ENCODE results near the gene TK2. TPM values are rescaled to one million over a fixed set of nuclear protein-coding genes. Genes with fewer than 3 reads are reported as not detected.

Gene TK2
- polyA plus RNA-seq, 2 donors, result 5.9 to 8.3 TPM

DNA sequence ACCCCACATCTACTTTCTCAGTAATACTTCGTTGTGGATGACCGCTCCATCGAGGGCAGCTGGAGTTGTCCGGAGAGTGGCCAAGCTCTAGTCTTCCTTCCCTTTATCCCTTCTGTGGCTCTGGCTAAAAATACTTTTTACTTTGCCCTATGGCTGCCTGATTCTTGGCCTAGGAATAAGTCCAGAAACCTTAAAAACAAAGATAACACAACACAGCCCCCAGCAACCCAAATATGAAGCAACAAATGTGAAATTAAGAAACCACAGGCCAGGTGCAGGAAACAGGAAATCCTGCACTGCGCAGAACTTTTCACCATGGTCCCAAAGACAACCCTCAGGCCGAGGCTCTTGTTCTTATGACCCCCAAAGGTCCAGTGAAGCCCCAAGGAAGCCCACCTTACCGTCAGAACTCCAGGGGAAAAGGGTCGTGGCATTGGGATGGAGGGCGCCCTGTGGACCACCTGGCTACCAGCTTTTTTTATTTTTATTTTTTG lies 26.0 kb downstream of the TK2 start:
- H3K9me3 ChIP-seq (ENCODE audit: control insufficient read depth in 2 of 2, insufficient read depth in 1 of 2, low read depth in 1 of 2, low read length in 1 of 2), result no peaks in the 10 kb centered on the region
- no peak overlapping the region for H3K4me3 ChIP-seq (ENCODE audit: low read depth in 1 of 2, low read length in 2 of 2)
- H3K27ac ChIP-seq (ENCODE audit: low read depth in 2 of 2, low read length in 1 of 2), result peak overlapping the region; percentile 27 to 37
- H3K36me3 ChIP-seq (ENCODE audit: control insufficient read depth in 2 of 2, insufficient read depth in 2 of 2, low read length in 1 of 2), result peaks cover 12% of the 10 kb centered on the region in 2 donors
- peaks cover 2 to 22% of the 10 kb centered on the region in 2 donors for H3K4me1 ChIP-seq (ENCODE audit: control insufficient read depth in 2 of 2, insufficient read depth in 2 of 2, low read length in 1 of 2)
- H3K27me3 ChIP-seq (ENCODE audit: control insufficient read depth in 1 of 2, insufficient read depth in 2 of 2, low read length in 2 of 2), result no peaks in the 10 kb centered on the region
- 77% methylated on average over 9 of the region's 9 CpGs for WGBS, 2 donors

DNA sequence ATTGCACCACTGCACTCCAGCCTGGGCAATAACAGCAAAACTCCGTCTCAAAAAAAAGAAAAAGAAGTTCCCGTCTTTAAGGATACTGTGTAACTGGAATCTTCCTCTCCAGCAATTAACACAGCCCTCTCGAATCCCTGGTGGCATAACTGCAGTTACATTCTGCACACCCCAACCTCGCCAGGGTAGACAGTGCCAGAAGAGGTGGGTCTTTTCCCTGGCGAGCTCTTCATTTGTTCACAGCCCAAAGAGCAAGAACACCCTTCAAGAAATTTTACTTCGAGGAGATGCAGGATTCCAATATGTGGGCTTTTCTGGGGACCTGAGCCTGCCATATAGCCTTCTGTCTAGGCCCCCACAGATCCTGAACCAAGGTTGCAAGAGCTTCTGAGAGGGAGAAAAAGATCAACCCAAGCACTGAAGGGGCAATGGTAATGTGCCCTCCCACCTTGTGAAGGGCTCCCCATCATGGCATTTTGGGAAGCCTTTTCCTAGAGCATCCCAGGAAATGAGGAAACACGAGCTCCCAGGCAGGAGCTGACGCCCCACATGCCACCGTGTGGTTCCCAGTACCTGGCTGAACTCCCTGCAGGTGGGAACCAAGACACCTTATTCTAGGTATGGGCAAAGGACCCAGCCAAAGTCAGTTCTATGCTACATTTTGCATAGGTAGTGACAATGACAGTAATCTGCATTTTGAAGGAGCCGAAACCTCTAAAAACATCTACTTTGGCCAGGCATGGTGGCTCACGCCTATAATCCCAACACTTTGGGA lies 26.9 kb downstream of the TK2 start:
- no peaks in the 10 kb centered on the region for H3K27me3 ChIP-seq (ENCODE audit: control insufficient read depth in 1 of 2, insufficient read depth in 2 of 2, low read length in 2 of 2)
- WGBS, 2 donors, result 84 to 85% methylated on average over 11 of the region's 11 CpGs
- no peak overlapping the region for H3K4me3 ChIP-seq (ENCODE audit: low read depth in 1 of 2, low read length in 2 of 2)
- H3K9me3 ChIP-seq (ENCODE audit: control insufficient read depth in 2 of 2, insufficient read depth in 1 of 2, low read depth in 1 of 2, low read length in 1 of 2), result no peaks in the 10 kb centered on the region
- peaks cover 2 to 23% of the 10 kb centered on the region in 2 donors for H3K4me1 ChIP-seq (ENCODE audit: control insufficient read depth in 2 of 2, insufficient read depth in 2 of 2, low read length in 1 of 2)
- H3K27ac ChIP-seq (ENCODE audit: low read depth in 2 of 2, low read length in 1 of 2), result peak overlapping the region; percentile 27 to 82
- H3K36me3 ChIP-seq (ENCODE audit: control insufficient read depth in 2 of 2, insufficient read depth in 2 of 2, low read length in 1 of 2), result peaks cover 5 to 12% of the 10 kb centered on the region in 2 donors

DNA sequence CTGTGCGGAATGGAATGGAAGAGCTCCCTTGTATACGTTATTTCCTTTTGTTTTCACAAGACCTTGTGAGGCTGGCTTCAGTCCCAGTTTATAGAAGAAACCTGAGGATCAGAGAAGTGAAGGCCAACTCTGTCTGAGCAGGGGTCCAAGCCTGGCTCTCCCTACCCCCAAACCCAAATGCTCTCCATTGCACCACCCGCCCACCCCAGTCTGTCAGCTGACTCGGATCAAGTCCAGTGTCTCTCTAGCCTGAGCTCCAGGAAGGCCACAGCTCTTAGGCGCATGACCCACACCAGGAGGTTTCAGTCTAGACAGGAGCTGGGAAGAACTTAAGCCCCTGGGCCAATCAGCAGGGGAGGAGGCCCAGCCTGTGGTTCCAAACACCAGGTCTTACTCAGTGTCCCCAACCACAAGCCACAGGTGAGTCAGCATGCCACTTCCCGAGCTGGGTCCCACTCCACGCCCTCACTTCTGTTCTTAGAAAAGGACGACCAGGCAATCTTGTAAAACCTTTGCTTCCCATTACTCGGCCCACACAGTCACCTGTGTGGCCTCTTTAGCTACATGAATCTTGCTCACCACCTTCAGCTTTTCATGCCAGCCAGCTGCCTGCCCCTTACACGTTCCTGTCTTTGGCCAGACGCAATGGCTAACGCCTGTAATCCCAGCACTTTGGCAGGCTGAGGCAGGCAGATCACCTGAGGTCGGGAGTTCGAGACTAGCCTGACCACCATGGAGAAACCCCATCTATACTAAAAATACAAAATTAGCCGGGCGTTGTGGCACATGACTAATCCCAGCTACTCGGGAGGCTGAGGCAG lies 27.8 kb downstream of the TK2 start:
- Histone ChIP-seq H3K36me3 (ENCODE audit: control insufficient read depth in 2 of 2, insufficient read depth in 2 of 2, low read length in 1 of 2) (peaks cover 4 to 11% of the 10 kb centered on the region in 2 donors), H3K4me1 (ENCODE audit: control insufficient read depth in 2 of 2, insufficient read depth in 2 of 2, low read length in 1 of 2) (peaks cover 6 to 30% of the 10 kb centered on the region in 2 donors), H3K4me3 (ENCODE audit: low read depth in 1 of 2, low read length in 2 of 2) (no peak overlapping the region), H3K27ac (ENCODE audit: low read depth in 2 of 2, low read length in 1 of 2) (peak overlapping the region; percentile 45 to 82), H3K9me3 (ENCODE audit: control insufficient read depth in 2 of 2, insufficient read depth in 1 of 2, low read depth in 1 of 2, low read length in 1 of 2) (no peaks in the 10 kb centered on the region), H3K27me3 (ENCODE audit: control insufficient read depth in 1 of 2, insufficient read depth in 2 of 2, low read length in 2 of 2) (no peaks in the 10 kb centered on the region)
- WGBS, 2 donors, result 65 to 66% methylated on average over 17 of the region's 17 CpGs

DNA sequence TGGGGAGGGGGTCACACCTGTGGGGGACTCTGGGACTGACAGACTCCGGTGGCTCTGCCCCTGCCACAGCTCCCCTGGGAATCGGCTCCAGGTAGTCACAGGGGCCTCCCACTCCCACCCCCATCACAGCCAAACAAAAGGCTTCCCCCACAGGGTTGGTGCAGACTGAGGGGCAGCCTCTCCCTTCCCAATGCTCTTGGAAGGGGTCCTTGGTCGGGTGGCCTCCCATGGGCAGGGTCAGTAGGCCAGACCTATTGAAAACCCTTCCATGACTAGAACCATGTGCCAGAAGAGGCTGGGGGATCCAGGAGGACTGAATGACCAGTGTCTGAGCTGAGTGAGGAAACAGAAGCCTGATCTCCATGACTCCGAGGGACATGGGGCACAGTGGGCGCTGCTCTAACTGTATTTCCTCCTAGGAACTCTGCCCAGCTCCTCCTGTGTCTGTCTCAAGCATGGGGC lies 28.6 kb downstream of the TK2 start:
- no peak overlapping the region for H3K4me3 ChIP-seq (ENCODE audit: low read depth in 1 of 2, low read length in 2 of 2)
- WGBS, 2 donors, result 88 to 95% methylated on average over 5 of the region's 5 CpGs
- peaks cover 4 to 8% of the 10 kb centered on the region in 2 donors for H3K36me3 ChIP-seq (ENCODE audit: control insufficient read depth in 2 of 2, insufficient read depth in 2 of 2, low read length in 1 of 2)
- peak overlapping the region; percentile 45 to 82 for H3K27ac ChIP-seq (ENCODE audit: low read depth in 2 of 2, low read length in 1 of 2)
- no peaks in the 10 kb centered on the region for H3K9me3 ChIP-seq (ENCODE audit: control insufficient read depth in 2 of 2, insufficient read depth in 1 of 2, low read depth in 1 of 2, low read length in 1 of 2)
- H3K27me3 ChIP-seq (ENCODE audit: control insufficient read depth in 1 of 2, insufficient read depth in 2 of 2, low read length in 2 of 2), result no peaks in the 10 kb centered on the region
- H3K4me1 ChIP-seq (ENCODE audit: control insufficient read depth in 2 of 2, insufficient read depth in 2 of 2, low read length in 1 of 2), result peaks cover 8 to 36% of the 10 kb centered on the region in 2 donors

DNA sequence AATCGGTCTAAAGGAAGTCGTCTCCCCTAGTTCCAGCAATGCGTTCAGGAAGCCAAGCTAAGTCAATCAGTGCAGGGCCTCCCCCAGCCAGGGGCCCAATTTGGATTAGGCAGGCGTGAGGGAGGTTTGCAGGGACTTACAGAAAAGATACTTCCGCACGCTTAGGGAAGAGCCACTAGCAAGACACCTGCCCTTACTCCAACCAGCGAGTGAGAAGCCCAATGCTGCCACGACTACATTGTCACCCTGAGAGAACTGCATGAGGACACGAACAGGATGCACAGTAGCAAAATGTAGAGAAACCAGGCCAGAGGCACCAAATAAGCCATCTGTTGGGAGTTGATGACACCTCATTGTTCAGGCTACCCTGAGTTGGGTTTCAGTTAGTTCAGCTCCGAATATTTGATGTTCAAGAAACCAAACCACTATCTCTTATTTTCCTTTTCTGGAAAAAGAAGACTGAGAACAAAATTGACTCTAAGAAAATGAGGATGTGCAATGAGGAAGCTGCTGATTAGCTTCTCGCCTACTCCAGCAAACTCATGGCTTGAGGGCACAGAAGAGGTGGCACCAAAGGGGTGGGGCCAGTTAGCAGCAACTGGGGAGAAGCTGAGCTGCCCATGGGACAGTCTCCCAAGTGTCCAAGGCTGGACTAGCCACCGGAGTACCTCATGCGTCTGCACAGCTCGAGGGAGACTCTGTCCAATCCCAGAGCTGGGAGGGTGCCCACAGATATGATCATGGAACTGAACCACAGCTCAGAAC lies 29.3 kb downstream of the TK2 start:
- WGBS, 2 donors, result 80 to 84% methylated on average over 14 of the region's 14 CpGs
- Histone ChIP-seq H3K36me3 (ENCODE audit: control insufficient read depth in 2 of 2, insufficient read depth in 2 of 2, low read length in 1 of 2) (peaks cover 3 to 4% of the 10 kb centered on the region in 2 donors), H3K27me3 (ENCODE audit: control insufficient read depth in 1 of 2, insufficient read depth in 2 of 2, low read length in 2 of 2) (no peaks in the 10 kb centered on the region), H3K4me3 (ENCODE audit: low read depth in 1 of 2, low read length in 2 of 2) (no peak overlapping the region), H3K27ac (ENCODE audit: low read depth in 2 of 2, low read length in 1 of 2) (peak overlapping the region; percentile 14 to 82), H3K4me1 (ENCODE audit: control insufficient read depth in 2 of 2, insufficient read depth in 2 of 2, low read length in 1 of 2) (peaks cover 10 to 41% of the 10 kb centered on the region in 2 donors), H3K9me3 (ENCODE audit: control insufficient read depth in 2 of 2, insufficient read depth in 1 of 2, low read depth in 1 of 2, low read length in 1 of 2) (no peaks in the 10 kb centered on the region)

DNA sequence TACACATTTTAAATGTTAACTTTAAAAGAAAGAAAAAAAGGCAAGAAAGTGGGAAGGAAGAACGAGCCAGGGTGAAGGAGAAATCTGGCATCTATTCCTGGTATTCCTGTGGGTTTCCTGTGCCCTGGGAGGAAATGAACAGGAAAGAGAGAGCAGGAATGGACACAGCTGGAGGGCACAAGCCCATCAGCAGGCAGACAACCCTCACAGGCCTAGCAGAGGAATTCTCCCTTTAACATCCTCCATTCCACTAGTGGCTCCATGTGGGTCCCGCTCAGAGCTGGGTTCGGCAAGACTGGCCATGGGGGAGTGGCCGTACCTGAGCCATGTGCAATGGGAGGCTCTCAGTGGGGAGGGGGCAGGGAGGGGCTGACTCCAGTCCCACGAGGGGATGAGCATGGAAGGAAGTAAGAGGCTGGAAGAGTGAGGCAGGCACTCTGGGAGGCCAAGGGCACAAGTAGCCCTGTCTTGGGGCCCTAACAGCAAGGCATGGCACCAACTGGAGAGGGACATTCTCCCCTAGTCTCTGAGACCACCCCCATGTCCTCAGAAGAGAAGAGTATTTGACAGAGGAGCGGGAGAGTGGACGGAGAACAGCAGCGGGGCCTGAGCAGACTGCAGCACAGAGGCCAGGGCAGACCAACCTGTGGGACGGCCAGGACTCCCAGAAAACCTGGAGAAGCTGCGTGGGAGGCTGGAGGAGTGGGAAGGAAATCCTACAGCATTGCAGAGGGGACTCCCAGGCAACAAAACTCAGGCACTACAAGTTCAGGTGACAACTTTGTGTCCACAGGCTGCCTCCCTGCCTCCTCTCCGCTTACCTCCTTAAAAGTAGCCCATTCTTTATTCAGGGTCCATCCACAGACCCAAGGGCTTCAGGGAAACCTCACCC lies 30.2 kb downstream of the TK2 start:
- Histone ChIP-seq H3K9me3 (ENCODE audit: control insufficient read depth in 2 of 2, insufficient read depth in 1 of 2, low read depth in 1 of 2, low read length in 1 of 2) (no peaks in the 10 kb centered on the region), H3K36me3 (ENCODE audit: control insufficient read depth in 2 of 2, insufficient read depth in 2 of 2, low read length in 1 of 2) (peaks cover 0 to 1% of the 10 kb centered on the region in 2 donors), H3K4me3 (ENCODE audit: low read depth in 1 of 2, low read length in 2 of 2) (no peak overlapping the region), H3K27ac (ENCODE audit: low read depth in 2 of 2, low read length in 1 of 2) (peak overlapping the region; percentile 32 to 61), H3K27me3 (ENCODE audit: control insufficient read depth in 1 of 2, insufficient read depth in 2 of 2, low read length in 2 of 2) (no peaks in the 10 kb centered on the region), H3K4me1 (ENCODE audit: control insufficient read depth in 2 of 2, insufficient read depth in 2 of 2, low read length in 1 of 2) (peaks cover 10 to 46% of the 10 kb centered on the region in 2 donors)
- 90 to 94% methylated on average over 11 of the region's 11 CpGs for WGBS, 2 donors

DNA sequence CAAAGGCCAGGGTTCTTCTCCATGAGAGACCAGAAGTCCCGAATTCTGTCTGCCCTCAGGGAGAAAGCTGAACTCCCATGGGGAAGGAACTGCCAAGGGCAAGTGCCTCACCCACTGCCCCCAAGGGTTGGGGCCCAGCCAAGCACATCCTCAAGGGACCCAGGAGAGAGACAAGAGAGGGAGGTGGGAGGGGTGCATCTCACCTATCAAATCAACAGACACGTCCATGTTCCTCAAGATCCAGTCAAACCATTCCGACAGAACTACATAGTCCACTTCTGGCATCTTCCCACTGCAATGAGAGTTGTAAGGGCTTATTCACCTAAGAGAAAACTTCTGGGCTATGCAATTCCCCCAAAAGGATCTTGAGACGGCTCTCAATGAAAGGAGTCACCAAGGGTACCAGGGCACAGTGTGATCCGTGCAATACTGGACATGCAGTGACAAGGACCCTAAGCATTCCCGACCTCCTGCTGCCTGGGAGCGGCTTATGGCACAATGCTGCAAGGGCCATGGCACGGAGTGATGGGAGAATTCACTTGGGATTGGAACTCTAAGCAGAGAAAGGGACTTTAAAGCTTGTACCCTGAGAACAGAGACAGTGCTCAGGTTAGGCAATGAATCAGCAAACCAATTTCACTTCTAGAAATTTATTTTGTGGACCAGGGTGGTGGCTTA lies 32.2 kb downstream of the TK2 start:
- H3K4me3 ChIP-seq (ENCODE audit: low read depth in 1 of 2, low read length in 2 of 2), result no peak overlapping the region
- H3K27ac ChIP-seq (ENCODE audit: low read depth in 2 of 2, low read length in 1 of 2), result peak overlapping the region; percentile 97 to 99
- H3K9me3 ChIP-seq (ENCODE audit: control insufficient read depth in 2 of 2, insufficient read depth in 1 of 2, low read depth in 1 of 2, low read length in 1 of 2), result no peaks in the 10 kb centered on the region
- 75 to 77% methylated on average over 8 of the region's 8 CpGs for WGBS, 2 donors
- H3K27me3 ChIP-seq (ENCODE audit: control insufficient read depth in 1 of 2, insufficient read depth in 2 of 2, low read length in 2 of 2), result no peaks in the 10 kb centered on the region
- no peaks in the 10 kb centered on the region for H3K36me3 ChIP-seq (ENCODE audit: control insufficient read depth in 2 of 2, insufficient read depth in 2 of 2, low read length in 1 of 2)
- H3K4me1 ChIP-seq (ENCODE audit: control insufficient read depth in 2 of 2, insufficient read depth in 2 of 2, low read length in 1 of 2), result peaks cover 10 to 46% of the 10 kb centered on the region in 2 donors

DNA sequence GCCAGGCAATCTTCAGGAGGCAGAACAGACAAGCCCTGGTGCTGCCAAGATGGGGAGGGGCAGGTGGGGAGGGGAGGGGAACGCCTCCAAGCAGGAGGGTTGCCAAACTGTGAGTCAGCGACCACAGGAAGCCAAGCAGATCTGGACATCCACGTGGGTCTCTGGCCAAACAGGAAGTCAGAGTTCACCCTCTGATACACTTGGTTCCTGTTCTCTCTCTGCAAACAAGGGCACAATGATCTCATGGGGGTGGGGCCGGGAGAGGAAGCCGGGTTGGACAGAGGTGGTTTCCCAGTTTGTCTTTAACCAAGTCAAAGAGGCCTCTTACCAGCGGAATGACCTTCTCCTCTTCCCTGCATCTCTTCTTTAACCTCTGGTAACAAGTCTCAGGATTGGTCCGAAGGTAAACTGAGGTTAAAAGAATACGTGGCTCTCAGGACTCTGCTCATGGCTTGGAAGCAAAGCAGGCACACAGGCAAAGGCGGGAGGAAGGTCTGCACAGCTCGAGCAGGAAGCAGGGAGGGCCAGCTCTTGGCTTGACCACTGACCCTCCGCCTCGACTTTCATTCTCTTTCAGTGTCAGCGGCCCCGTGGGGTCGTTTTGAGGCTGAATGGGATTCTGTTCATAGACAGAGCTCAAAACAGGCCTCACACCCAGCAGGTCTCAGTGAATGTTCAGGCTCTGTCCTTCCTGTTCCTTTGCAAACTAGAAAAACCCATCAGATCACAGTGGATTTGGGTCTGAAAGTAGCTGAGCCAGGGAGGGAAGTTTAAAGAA lies 32.9 kb downstream of the TK2 start:
- H3K4me1 ChIP-seq (ENCODE audit: control insufficient read depth in 2 of 2, insufficient read depth in 2 of 2, low read length in 1 of 2), result peaks cover 10 to 46% of the 10 kb centered on the region in 2 donors
- H3K4me3 ChIP-seq (ENCODE audit: low read depth in 1 of 2, low read length in 2 of 2), result no peak overlapping the region

More for the DNA sequence above, 32.9 kb downstream of the TK2 start:
- H3K27ac ChIP-seq (ENCODE audit: low read depth in 2 of 2, low read length in 1 of 2), result peak overlapping the region; percentile 97 to 99
- 20 to 23% methylated on average over 15 of the region's 15 CpGs for WGBS, 2 donors
- no peaks in the 10 kb centered on the region for H3K36me3 ChIP-seq (ENCODE audit: control insufficient read depth in 2 of 2, insufficient read depth in 2 of 2, low read length in 1 of 2)
- no peaks in the 10 kb centered on the region for H3K9me3 ChIP-seq (ENCODE audit: control insufficient read depth in 2 of 2, insufficient read depth in 1 of 2, low read depth in 1 of 2, low read length in 1 of 2)
- no peaks in the 10 kb centered on the region for H3K27me3 ChIP-seq (ENCODE audit: control insufficient read depth in 1 of 2, insufficient read depth in 2 of 2, low read length in 2 of 2)

All from esophagus (tissue), 2 donors.